ENCODE results near the gene OR2D2.
"Not testable (repeated sequence)": the region's sequence is repeated elsewhere in the genome, so short reads cannot be mapped to it uniquely, and the experiment has no call there.

OR2D2 gene

GRCh38 chr11:6876325-6876724, 16.0 kb downstream of the OR2D2 start, which contains the start of gene OR10A4:
OR10A4 (plus strand) TSS chr11:6876625; CDS start chr11:6876648, 23 bp downstream.
- no peak for DNase-seq

DNA sequence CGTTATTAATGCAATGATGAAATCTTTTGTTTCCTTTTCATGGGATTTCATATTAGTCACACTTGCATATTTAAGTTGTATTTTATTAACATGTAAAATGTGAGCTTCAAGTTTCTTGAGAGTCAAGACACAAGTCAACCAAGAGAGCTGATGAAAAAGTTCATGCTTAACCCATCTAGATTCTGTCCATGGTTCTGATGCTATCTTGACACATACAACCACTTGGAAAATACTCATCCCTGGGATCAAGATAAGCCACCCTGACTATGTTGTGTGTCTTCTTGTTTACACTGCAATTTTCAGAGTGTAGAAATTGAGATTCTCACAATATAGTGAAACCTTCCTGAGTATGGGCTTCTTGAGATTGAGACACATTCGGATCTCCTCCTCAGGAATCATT, 16.5 kb downstream of the OR2D2 start:
- DNase-seq = no peak

GRCh38 chr11:6871278-6871677, 21.0 kb downstream of the OR2D2 start:
- DNase-seq = no peak

- no peak for DNase-seq
Observed at GRCh38 chr11:6864438-6864837, 27.9 kb downstream of the OR2D2 start.

- no peak for DNase-seq
Observed at GRCh38 chr11:6862961-6863360, 29.3 kb downstream of the OR2D2 start, which contains the start of gene OR10A2. OR10A2 (plus strand) TSS chr11:6863057; CDS start chr11:6869755, 6,698 bp downstream.

DNA sequence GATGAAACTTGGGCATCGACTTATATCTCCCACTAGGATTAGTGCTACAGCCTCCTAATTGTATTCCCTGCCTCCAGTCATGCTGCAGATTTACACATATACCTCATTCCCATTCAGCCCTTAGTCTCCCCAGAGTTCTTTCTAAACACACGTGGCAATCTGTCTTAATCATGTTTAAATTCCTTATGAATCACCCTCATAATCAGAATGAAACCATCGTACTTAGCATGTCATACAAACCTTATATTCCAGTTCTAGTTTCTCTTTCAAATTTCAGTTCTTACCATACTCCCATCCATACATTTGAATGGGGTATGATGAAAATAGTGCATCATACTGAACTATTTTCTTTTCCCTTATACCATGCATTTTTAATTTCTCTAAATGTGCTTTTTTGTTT, 35.4 kb downstream of the OR2D2 start:
- peak; percentile 2 for DNase-seq

DNA sequence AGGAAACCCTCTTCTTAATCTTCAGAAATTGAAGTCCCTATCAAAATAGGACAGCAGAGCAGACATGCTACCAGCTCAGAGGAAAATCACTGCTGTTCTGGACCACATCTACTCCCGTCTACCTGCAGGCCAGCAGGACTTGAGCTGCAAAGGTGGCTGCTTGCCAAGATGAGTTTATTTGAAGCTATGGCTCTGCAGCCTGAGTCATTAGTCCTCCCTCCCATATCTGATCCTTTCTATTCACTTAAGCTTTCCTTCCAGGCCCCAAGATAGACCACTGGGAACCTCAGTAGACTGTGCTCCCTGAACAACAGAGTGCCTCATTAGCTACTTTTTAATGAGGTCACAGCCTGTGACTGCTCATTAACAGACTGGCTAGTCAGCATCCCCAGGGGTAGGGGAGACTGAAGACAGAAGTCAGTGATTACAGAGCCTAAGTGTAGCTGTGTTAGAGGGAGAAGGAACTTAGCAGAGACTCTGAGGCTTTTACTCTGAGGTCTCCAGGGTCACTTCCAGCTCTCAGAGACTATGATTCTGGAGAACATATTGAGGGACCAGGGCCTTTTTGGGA, 36.2 kb downstream of the OR2D2 start:
- no peak for DNase-seq

DNA sequence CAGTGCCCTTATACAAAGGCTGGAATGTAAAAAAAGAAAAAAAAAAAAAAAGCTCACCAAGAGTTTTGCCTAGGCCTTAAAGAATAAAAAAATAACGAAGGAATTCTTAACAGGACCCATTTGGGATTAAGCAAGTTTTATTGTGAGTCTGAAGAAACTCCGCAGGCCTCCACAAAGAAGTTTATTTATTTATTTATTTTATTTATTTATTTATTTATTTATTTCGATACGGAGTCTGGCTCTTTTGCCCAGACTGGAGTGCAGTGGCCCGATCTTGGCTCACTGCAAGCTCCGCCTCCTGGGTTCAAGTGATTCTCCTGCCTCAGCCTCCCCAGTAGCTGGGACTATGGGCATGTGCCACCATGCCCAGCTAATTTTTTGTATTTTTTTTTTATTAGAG, 37.5 kb downstream of the OR2D2 start:
- not testable (repeated sequence) for DNase-seq

DNA sequence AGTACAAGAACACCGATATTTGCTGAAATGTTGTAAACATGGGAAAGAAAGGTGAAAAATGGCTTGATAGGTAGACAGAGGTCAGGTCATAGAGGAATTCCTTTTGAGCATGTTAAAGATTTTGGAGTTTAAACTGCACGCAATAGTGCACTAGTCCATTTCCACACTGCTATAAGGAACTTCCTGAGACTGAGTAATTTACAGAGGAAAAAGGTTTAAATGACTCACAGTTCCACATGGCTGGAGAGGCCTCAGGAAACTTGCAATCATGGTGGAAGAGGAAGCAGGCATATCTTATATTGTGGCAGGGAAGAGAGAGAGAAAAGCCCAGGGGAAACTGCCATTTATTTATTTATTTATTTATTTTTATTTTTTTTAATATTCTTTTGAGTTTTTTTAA, 41.8 kb downstream of the OR2D2 start:
- DNase-seq = no peak

DNA sequence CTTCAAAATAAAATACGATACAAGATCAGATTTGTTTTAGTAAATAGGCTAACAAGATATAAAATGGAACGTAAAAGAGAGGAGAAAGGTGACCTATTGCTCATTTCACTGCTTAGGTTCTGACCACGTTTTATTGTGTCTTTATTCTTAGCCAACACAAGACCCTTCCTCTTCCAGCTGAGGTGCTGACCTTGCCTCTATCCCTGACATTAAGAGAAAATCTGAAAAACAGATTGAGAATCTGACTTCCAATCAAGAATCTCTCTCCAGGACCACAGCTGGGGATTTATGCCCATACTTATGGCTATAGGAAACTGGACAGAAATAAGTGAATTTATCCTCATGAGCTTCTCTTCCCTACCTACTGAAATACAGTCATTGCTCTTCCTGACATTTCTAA, 46.9 kb downstream of the OR2D2 start, which contains the start of gene OR10A5:
OR10A5 (plus strand) TSS at position 301 of the 400 bp plus-strand sequence; CDS start at position 301, 0 bp downstream.
- DNase-seq = no peak

DNA sequence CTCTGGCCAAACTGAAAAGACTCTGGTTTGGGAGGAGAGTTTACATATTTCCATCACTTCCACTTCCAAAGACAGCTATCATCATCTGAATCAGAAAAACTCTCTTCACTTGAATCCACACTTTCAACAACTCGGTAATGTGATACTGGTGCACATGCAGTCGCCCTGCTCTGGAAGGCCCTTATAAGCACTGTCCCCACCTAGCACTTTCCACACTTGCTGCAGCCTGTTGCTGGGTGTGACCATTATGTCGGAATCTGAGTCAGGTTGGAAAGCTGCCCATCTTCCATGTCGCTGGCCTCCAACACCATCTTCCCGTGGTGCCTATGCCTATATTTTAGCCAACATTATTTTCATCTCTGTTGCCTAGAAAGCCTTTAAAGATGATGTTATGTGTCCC, 47.9 kb downstream of the OR2D2 start:
- no peak for DNase-seq

DNA sequence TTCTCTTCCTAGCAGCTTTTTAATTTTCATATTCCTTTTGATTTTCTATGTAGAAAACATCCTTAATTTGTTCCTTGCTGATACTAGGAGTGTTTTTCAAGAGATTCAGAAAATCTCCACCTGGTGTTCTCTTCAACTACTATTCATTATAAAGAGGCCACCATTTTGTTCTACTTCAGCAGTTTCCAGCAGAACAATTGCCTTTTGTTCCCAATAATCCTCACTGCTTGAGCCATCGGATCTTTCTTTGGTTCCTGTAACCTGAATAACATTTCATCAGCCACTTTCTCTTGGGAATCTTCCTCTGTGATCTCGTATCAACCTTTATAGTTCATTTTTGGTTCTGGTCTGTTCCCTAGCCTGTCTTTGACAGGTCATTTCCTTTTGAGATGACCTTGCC, 48.6 kb downstream of the OR2D2 start:
- DNase-seq = no peak

GRCh38 chr11:6841694-6842093, 50.6 kb downstream of the OR2D2 start:
- DNase-seq = no peak

All from NCI-H82 (cell line).